ENCODE measurements around the gene TRABD.
"Not testable (repeated sequence)": the region's sequence is repeated elsewhere in the genome, so short reads cannot be mapped to it uniquely, and the experiment has no call there.

TRABD gene

GRCh38 chr22:50198624-50199017 lies 12.9 kb downstream of the TRABD start:
- no peaks in the 10 kb centered on the region for H3K9me3 Mint-ChIP-seq
- H3K4me1 Mint-ChIP-seq (ENCODE audit: low read depth), result peaks cover 21% of the 10 kb centered on the region
- H3K27ac Mint-ChIP-seq, result no peak overlapping the region
- H3K36me3 Mint-ChIP-seq (ENCODE audit: low read depth), result peaks cover 6% of the 10 kb centered on the region
- no peaks in the 10 kb centered on the region for H3K27me3 Mint-ChIP-seq
- H3K4me3 Mint-ChIP-seq, result no peak overlapping the region

- H3K4me3 Mint-ChIP-seq, result peak overlapping the region; percentile 60
- no peaks in the 10 kb centered on the region for H3K9me3 Mint-ChIP-seq
- H3K36me3 Mint-ChIP-seq (ENCODE audit: low read depth), result peaks cover 10% of the 10 kb centered on the region
- H3K27me3 Mint-ChIP-seq, result no peaks in the 10 kb centered on the region
- peaks cover 25% of the 10 kb centered on the region for H3K4me1 Mint-ChIP-seq (ENCODE audit: low read depth)
- peak overlapping the region; percentile 65 for H3K27ac Mint-ChIP-seq
Measured at GRCh38 chr22:50199251-50199721, 13.6 kb downstream of the TRABD start.

GRCh38 chr22:50199829-50200460 lies 14.2 kb downstream of the TRABD start:
- Mint-ChIP-seq H3K27me3 (no peaks in the 10 kb centered on the region), H3K4me1 (ENCODE audit: low read depth) (peaks cover 30% of the 10 kb centered on the region), H3K27ac (peak overlapping the region; percentile 65), H3K36me3 (ENCODE audit: low read depth) (peaks cover 15% of the 10 kb centered on the region), H3K9me3 (no peaks in the 10 kb centered on the region), H3K4me3 (peak overlapping the region; percentile 60)

- H3K4me3 Mint-ChIP-seq, result peak within 1 kb of the TSS; percentile 85
- H3K4me1 Mint-ChIP-seq (ENCODE audit: low read depth), result peaks cover 31% of the 10 kb centered on the region
- no peak within 1 kb of the TSS for H3K27ac Mint-ChIP-seq
- H3K36me3 Mint-ChIP-seq (ENCODE audit: low read depth), result peaks cover 19% of the 10 kb centered on the region
- no peaks in the 10 kb centered on the region for H3K9me3 Mint-ChIP-seq
- no peaks in the 10 kb centered on the region for H3K27me3 Mint-ChIP-seq
Measured at GRCh38 chr22:50200461-50201190, 14.9 kb downstream of the TRABD start, which contains the start of gene SELENOO. TSS of gene SELENOO (plus strand) at chr22:50201011. CDS start at chr22:50201037, 26 bp downstream.

GRCh38 chr22:50201191-50202129 lies 15.7 kb downstream of the TRABD start:
- Mint-ChIP-seq H3K27me3 (no peaks in the 10 kb centered on the region), H3K9me3 (no peaks in the 10 kb centered on the region), H3K27ac (no peak overlapping the region), H3K4me3 (peak overlapping the region; percentile 85), H3K4me1 (ENCODE audit: low read depth) (peaks cover 31% of the 10 kb centered on the region), H3K36me3 (ENCODE audit: low read depth) (peaks cover 19% of the 10 kb centered on the region)

GRCh38 chr22:50202130-50202666 lies 16.5 kb downstream of the TRABD start:
- H3K4me1 Mint-ChIP-seq (ENCODE audit: low read depth), result peaks cover 31% of the 10 kb centered on the region
- no peaks in the 10 kb centered on the region for H3K9me3 Mint-ChIP-seq
- peak overlapping the region; percentile 85 for H3K4me3 Mint-ChIP-seq
- peaks cover 19% of the 10 kb centered on the region for H3K36me3 Mint-ChIP-seq (ENCODE audit: low read depth)
- no peaks in the 10 kb centered on the region for H3K27me3 Mint-ChIP-seq
- H3K27ac Mint-ChIP-seq, result no peak overlapping the region

- Mint-ChIP-seq H3K27ac (no peak overlapping the region), H3K4me1 (ENCODE audit: low read depth) (peaks cover 38% of the 10 kb centered on the region), H3K9me3 (no peaks in the 10 kb centered on the region), H3K36me3 (ENCODE audit: low read depth) (peaks cover 19% of the 10 kb centered on the region), H3K4me3 (no peak overlapping the region), H3K27me3 (no peaks in the 10 kb centered on the region)
Measured at GRCh38 chr22:50203288-50203687, 17.6 kb downstream of the TRABD start.

- H3K4me3 Mint-ChIP-seq, result no peak overlapping the region
- peaks cover 19% of the 10 kb centered on the region for H3K36me3 Mint-ChIP-seq (ENCODE audit: low read depth)
- no peak overlapping the region for H3K27ac Mint-ChIP-seq
- H3K9me3 Mint-ChIP-seq, result no peaks in the 10 kb centered on the region
- peaks cover 36% of the 10 kb centered on the region for H3K4me1 Mint-ChIP-seq (ENCODE audit: low read depth)
- no peaks in the 10 kb centered on the region for H3K27me3 Mint-ChIP-seq
Measured at GRCh38 chr22:50204571-50204970, 18.9 kb downstream of the TRABD start.

- H3K27me3 Mint-ChIP-seq, H3K9me3 Mint-ChIP-seq, H3K27ac Mint-ChIP-seq, H3K4me3 Mint-ChIP-seq: not testable (repeated sequence)
- Mint-ChIP-seq H3K36me3 (ENCODE audit: low read depth) (peaks cover 23% of the 10 kb centered on the region), H3K4me1 (ENCODE audit: low read depth) (peaks cover 36% of the 10 kb centered on the region)
Measured at GRCh38 chr22:50204998-50205397, 19.3 kb downstream of the TRABD start.

GRCh38 chr22:50205781-50206569 lies 20.3 kb downstream of the TRABD start:
- no peaks in the 10 kb centered on the region for H3K9me3 Mint-ChIP-seq
- H3K4me1 Mint-ChIP-seq (ENCODE audit: low read depth), result peaks cover 38% of the 10 kb centered on the region
- no peak overlapping the region for H3K4me3 Mint-ChIP-seq
- peaks cover 25% of the 10 kb centered on the region for H3K36me3 Mint-ChIP-seq (ENCODE audit: low read depth)
- no peaks in the 10 kb centered on the region for H3K27me3 Mint-ChIP-seq
- no peak overlapping the region for H3K27ac Mint-ChIP-seq

GRCh38 chr22:50206599-50206998 lies 20.9 kb downstream of the TRABD start:
- no peak overlapping the region for H3K27ac Mint-ChIP-seq
- H3K4me1 Mint-ChIP-seq (ENCODE audit: low read depth), result peaks cover 42% of the 10 kb centered on the region
- H3K27me3 Mint-ChIP-seq, result no peaks in the 10 kb centered on the region
- H3K9me3 Mint-ChIP-seq, result no peaks in the 10 kb centered on the region
- H3K4me3 Mint-ChIP-seq, result no peak overlapping the region
- H3K36me3 Mint-ChIP-seq (ENCODE audit: low read depth), result peaks cover 29% of the 10 kb centered on the region

- no peaks in the 10 kb centered on the region for H3K27me3 Mint-ChIP-seq
- no peak overlapping the region for H3K27ac Mint-ChIP-seq
- peaks cover 34% of the 10 kb centered on the region for H3K4me1 Mint-ChIP-seq (ENCODE audit: low read depth)
- no peaks in the 10 kb centered on the region for H3K9me3 Mint-ChIP-seq
- peaks cover 36% of the 10 kb centered on the region for H3K36me3 Mint-ChIP-seq (ENCODE audit: low read depth)
- no peak overlapping the region for H3K4me3 Mint-ChIP-seq
Measured at GRCh38 chr22:50207383-50208140, 21.8 kb downstream of the TRABD start.

GRCh38 chr22:50208430-50208938 lies 22.8 kb downstream of the TRABD start:
- Mint-ChIP-seq H3K27me3 (no peaks in the 10 kb centered on the region), H3K9me3 (no peaks in the 10 kb centered on the region), H3K36me3 (ENCODE audit: low read depth) (peaks cover 37% of the 10 kb centered on the region), H3K4me1 (ENCODE audit: low read depth) (peaks cover 28% of the 10 kb centered on the region), H3K27ac (no peak overlapping the region), H3K4me3 (no peak overlapping the region)

Measured in stimulated activated naive CD8-positive, alpha-beta T cell treated with anti-CD3 and anti-CD28 coated beads, Interleukin-15, Interleukin-2, amounts not matched to agents 100 ng/mL and 50 ng/mL, for 24 hours (primary cell).